GM18508 (cell line): ENCODE results near the gene PRR23E.

Experiments used
- ATAC-seq: cut with Tn5 transposase; IDR thresholded peaks from one replicate; pipeline ENCODE4 v1.9.1; 2021; ENCODE audit warnings: moderate number of reproducible peaks; ENCODE audit not compliant: insufficient read depth, unreplicated experiment

The PRR23E gene

GRCh38 chr3:127221037-127221436, 28.1 kb downstream of the PRR23E start:
- no peak for ATAC-seq

DNA sequence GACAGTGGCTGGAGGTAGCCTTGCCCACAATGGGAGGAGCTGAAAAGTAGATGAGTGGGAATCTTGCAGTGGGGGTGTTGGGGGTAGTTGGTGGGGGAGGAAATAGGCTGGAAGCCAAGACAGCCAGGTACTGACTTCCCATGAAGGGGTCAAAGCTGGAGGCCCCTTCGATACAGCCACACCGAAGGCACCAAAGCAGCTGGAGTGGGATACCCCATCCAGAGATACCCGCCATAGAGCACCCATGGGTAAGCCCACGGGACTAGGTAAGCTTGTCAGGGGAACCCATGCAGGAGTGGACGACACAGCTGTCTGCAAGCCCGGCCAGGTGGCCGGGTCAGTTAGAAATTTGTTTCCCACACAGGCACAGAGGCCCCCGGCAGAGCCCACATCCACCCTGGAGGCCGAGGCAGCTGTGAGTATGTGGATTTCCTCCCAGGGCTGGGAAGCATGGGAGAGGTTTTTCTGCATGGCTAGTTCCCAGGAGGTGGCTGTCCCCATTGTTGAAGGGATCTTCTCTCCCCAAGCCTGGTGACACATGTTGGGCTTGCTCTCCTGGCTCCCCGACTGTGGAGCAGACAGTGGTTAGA, 28.6 kb downstream of the PRR23E start:
- ATAC-seq = no peak

DNA sequence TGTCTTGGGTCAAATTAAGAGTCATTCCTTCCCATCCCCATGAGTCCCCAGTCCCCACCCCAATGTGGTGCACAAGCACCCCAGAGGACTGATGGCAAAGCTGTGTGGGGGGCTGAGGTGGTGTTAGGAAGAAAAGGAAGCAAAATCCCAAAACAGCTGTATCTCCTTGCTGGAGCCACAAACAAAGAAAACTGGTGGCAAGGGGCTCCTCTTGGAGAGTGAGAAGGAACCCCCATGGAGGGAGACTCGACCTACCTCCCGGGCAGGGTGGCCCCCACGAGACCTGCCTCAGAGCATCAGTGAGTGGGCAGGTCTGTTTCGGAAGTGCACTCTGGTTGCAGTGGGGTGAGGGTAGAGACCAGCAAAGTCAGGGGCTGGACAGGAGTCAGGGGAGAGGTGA, 29.2 kb downstream of the PRR23E start:
- ATAC-seq = no peak

DNA sequence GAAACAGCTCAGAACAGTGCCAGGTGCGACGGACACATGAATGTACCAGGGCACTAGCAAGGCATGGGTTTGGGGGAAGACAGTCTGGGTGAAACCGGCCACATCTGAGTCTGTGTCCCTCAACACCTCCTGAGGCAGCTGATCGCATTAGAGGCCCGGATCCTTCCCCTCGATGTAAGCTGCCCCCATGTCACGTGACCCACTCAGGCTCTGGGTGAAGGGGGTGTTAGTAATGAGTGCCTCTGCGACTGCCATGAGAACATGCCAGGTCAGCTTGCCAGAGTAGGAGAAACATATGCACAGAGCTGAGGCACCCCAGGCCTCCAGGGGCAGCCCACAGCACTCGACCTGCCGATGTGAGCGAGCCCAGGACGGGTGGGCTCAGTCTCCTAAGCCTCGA, 29.7 kb downstream of the PRR23E start:
- no peak for ATAC-seq

- no peak for ATAC-seq
Measured at GRCh38 chr3:127224118-127224517, 31.2 kb downstream of the PRR23E start.

GRCh38 chr3:127226457-127226856, 33.5 kb downstream of the PRR23E start:
- ATAC-seq = no peak

GRCh38 chr3:127226946-127227842, 34.3 kb downstream of the PRR23E start:
- no peak for ATAC-seq

- ATAC-seq = no peak
Measured at GRCh38 chr3:127228866-127229265, 35.9 kb downstream of the PRR23E start.

DNA sequence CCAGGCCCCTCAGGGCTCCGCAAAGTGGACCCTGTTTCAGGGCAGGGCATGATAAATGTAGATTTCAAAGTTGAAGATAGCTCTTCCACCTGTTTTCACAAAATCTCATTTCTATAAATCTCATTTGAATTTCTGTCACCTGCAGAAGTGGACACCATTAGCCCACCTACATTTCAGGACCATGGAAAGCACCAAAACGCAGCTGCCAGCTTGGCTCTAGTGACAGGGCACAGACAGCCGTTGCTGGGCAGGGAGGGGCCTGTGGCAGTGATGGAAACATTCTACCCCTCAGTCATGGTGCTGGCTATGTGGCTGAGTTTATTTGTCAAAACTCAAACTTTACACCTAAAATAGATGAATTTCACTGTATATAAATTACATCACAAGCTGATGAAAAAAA, 40.4 kb downstream of the PRR23E start:
- no peak for ATAC-seq

DNA sequence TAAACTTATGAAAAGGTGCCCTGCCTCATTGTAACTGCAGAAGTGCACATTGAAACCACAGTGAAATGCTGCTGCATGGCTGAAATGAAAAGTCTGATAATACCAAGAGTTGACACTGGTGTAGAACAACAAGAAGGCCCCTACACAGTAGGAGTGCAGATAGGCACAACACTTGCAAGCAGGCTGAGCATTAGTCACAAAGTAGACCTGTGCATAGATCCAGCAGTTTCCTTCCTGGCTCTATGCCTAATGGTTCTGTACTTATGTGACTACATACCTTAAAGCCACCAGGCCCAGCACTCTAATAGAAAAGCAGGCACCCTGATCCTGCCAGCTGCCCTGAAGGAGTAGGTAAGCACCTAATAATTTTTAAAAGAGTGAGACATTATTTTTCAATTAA, 41.8 kb downstream of the PRR23E start:
- ATAC-seq = no peak

DNA sequence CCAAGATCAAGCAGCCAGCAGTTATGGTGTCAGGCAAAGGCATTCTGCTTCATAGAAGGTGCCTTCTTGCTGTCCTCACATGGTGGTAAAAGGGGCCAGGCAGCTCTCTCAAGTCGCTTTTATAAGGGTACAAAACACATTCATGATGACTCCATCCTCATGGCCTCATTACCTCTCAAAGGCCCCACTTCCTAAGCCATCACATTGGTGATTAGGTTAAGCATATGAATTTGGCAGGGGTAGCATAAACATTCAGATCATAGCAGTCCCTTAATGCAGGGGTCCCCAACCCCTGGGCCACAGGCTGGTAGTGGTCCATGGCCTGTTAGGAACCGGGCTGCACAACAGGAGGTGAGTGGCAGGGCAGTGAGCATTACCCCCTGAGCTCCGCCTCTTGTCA, 42.8 kb downstream of the PRR23E start:
- ATAC-seq = no peak

GRCh38 chr3:127237835-127238234, 44.9 kb downstream of the PRR23E start:
- ATAC-seq = no peak

DNA sequence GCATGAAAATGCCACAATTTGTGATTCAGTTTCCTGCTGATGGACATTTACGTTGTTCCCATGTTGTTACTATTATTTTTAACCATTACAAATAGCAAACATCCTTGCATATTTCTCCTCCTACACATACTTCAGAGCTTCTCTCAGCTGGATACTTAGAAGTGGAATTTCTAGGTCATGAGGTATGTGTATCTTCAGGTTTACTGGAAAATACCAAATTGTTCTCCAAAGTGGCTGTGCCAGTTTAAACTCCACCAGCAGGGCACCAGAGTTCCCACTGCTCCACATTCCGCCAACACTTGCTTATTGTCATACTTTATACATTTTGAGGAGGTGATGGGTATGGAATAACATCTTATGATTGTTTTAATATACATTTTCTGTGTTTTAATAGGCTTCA, 45.7 kb downstream of the PRR23E start:
- ATAC-seq = no peak

GRCh38 chr3:127247292-127247691, 54.4 kb downstream of the PRR23E start:
- ATAC-seq = no peak
